Measurements from ENCODE around the gene TFF2.

Gene TFF2

GRCh38 chr21:42302076-42302650 is 48.6 kb downstream of the TFF2 start:
- no peak for DNase-seq

GRCh38 chr21:42301371-42302075 is 49.3 kb downstream of the TFF2 start:
- no peak for DNase-seq

GRCh38 chr21:42300956-42301355 is 49.8 kb downstream of the TFF2 start:
- no peak for DNase-seq

GRCh38 chr21:42300045-42300583 is 50.7 kb downstream of the TFF2 start:
- DNase-seq, result no peak

DNA sequence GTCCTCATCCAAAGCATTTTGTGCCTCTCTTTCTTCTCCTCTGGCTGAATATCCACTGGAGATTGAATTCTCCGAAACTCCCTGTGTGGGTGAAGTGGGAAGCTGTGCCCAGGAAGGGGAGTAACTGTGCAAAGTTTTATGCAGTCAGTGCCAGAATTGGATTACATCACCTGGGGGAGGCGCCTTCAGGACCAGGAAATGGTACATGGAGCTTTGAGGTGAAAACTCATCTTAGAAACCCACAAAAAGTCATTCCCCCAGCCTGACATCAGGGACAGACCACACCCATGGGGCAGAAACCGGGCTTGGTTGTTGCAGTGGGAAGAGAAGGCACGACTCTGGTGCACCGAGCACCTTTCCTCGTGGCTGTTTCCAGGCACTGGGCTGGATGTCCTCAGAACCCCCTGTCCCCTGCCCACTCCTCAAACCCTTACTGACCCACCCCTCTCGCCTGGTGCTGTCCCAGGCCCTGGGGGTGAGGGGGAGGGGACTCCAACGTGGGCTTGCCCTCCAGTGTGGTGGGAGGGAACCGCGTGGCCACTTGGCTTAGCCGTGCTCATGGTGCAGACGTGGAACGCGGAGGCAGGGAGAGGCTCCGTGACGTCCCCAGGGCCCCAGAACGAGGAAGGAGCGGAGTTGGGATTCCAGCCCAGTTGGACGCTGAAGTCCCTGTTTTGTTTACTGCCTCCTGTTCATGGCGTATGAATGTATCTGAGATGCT is 51.3 kb downstream of the TFF2 start:
- no peak for DNase-seq

DNA sequence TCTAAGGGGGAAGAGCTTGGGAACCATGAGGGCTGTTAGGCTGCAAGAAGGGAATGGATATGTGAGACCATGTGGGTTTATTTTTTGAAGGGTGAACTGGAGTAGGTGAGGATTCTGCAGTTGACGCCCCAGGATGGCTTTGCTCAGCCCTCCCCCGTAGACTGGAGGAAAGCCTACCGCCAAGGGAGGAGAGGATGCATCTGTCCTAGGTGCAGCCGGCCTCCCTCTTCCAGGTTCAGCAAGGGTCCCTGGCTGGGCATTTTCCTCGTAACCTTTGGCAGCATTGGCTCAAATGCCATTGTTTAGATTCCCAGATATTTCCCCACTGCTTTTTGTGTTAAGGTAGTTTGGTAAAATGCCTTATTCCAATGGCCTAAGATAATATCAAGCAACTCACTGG is 52.1 kb downstream of the TFF2 start:
- no peak for DNase-seq

DNA sequence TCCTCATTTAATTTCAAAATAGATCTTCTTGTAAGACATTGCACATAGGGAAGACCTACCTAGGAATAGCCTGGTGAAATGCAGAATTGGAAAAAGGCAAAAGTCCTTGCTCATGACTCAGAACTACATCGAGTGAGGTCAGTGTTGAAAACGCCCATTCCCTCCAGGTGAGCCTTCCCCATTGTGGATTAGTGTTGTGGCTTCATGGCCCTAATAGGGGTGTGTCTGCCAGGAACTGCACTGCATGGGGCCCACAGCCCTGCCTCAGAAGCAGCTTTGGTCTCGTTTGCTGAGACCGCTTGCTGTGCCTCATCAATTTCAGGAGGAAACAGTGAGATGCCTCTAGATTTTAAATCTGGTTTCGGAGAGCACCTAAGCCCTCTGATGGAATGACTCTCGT is 52.6 kb downstream of the TFF2 start:
- no peak for DNase-seq

GRCh38 chr21:42297377-42297776 is 53.4 kb downstream of the TFF2 start:
- DNase-seq, result no peak

DNA sequence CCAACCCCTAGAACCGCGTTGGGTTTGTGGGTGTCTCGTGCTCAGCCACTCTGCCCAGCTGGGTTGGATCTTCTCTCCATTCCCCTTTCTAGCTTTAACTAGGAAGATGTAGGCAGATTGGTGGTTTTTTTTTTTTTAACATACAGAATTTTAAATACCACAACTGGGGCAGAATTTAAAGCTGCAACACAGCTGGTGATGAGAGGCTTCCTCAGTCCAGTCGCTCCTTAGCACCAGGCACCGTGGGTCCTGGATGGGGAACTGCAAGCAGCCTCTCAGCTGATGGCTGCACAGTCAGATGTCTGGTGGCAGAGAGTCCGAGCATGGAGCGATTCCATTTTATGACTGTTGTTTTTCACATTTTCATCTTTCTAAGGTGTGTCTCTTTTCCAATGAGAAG is 54.3 kb downstream of the TFF2 start:
- DNase-seq, result no peak

All from stimulated activated CD4-positive, alpha-beta T cell treated with anti-CD3 and anti-CD28 coated beads, Interleukin-12 subunit alpha, Interleukin-12 subunit beta, amount 100 ng/mL, for 4 hours (primary cell).